ENCODE results near the gene P3H2. TPM values are rescaled to one million over a fixed set of nuclear protein-coding genes. Genes with fewer than 3 reads are reported as not detected.

The P3H2 gene
- total RNA-seq, 1 experiment from 2014 or later, result 0.76 TPM

GRCh38 chr3:189941679-189942078 is 179.0 kb downstream of the P3H2 start (continued):
- TF ChIP-seq, protein P1, sequence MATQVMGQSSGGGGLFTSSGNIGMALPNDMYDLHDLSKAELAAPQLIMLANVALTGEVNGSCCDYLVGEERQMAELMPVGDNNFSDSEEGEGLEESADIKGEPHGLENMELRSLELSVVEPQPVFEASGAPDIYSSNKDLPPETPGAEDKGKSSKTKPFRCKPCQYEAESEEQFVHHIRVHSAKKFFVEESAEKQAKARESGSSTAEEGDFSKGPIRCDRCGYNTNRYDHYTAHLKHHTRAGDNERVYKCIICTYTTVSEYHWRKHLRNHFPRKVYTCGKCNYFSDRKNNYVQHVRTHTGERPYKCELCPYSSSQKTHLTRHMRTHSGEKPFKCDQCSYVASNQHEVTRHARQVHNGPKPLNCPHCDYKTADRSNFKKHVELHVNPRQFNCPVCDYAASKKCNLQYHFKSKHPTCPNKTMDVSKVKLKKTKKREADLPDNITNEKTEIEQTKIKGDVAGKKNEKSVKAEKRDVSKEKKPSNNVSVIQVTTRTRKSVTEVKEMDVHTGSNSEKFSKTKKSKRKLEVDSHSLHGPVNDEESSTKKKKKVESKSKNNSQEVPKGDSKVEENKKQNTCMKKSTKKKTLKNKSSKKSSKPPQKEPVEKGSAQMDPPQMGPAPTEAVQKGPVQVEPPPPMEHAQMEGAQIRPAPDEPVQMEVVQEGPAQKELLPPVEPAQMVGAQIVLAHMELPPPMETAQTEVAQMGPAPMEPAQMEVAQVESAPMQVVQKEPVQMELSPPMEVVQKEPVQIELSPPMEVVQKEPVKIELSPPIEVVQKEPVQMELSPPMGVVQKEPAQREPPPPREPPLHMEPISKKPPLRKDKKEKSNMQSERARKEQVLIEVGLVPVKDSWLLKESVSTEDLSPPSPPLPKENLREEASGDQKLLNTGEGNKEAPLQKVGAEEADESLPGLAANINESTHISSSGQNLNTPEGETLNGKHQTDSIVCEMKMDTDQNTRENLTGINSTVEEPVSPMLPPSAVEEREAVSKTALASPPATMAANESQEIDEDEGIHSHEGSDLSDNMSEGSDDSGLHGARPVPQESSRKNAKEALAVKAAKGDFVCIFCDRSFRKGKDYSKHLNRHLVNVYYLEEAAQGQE (IDR thresholded peaks at IDR 0.05; ENCODE audit: low read depth), result no peak

- Histone ChIP-seq H3K27me3 (ENCODE audit: insufficient read depth, low read length) (no peaks in the 10 kb centered on the region; the same call in 1 of the 2 replicates), H3K36me3 (ENCODE audit: control insufficient read depth in 1 of 2, insufficient read depth in 2 of 2, low read length in 2 of 2) (no peaks in the 10 kb centered on the region), H3K4me1 (ENCODE audit: control insufficient read depth in 1 of 2, insufficient read depth in 2 of 2, low read length in 2 of 2) (peaks cover 26 to 57% of the 10 kb centered on the region in 2 experiments), H3K27ac (ENCODE audit: low read depth, low read length) (no peak overlapping the region), H2AFZ (ENCODE audit: low read depth, low read length, poor library complexity, severe bottlenecking) (peak overlapping the region; percentile 76), H3K4me3 (replicated peaks in 1 of 2; ENCODE audit: low read depth in 1 of 2, low read length in 2 of 2) (no peak overlapping the region), H3K4me2 (ENCODE audit: low read length) (peak overlapping the region; percentile 26), H3K9me3 (ENCODE audit: control insufficient read depth in 1 of 2, insufficient read depth in 1 of 2, low read depth in 1 of 2, low read length in 2 of 2) (no peaks in the 10 kb centered on the region), H4K20me1 (ENCODE audit: insufficient read depth) (no peaks in the 10 kb centered on the region), H3K9me2 (ENCODE audit: insufficient read depth) (no peaks in the 10 kb centered on the region), H3K79me2 (ENCODE audit: insufficient read depth, low read length) (no peaks in the 10 kb centered on the region), H3K9ac (ENCODE audit: low read length) (no peak overlapping the region)
- ChIA-PET RAD21 (ENCODE audit: low non-redundant PET in 1 of 2, low total read pairs in 2 of 2, uncharacterized antibody in 2 of 2, unreplicated experiment in 2 of 2) (no interaction called here), POLR2A (no interaction called here), CTCF (interaction anchor here (0.7 kb wide), 1 partner anchor 290 kb away, joined by 3 read pairs; no protein-coding TSS in a partner anchor)
- no TSS peak for BruUV-seq (replicated peaks)
- ATAC-seq (no peak), DNase-seq (ENCODE audit: low read depth, low spot score) (no peak)
- TF ChIP-seq ZFX (IDR thresholded peaks at IDR 0.05) (0 out of 2 replicates have a peak, but pooled peaks have one; percentile 9), EZH2phosphoT487 (IDR thresholded peaks at IDR 0.05; ENCODE audit: borderline replicate concordance) (no peak), ZBTB33 (IDR thresholded peaks at IDR 0.05; ENCODE audit: extremely low read depth, insufficient replicate concordance, low read length) (no peak)
- intact Hi-C loops (cut with micrococcal nuclease), result no loop called here
These were observed 179.6 kb downstream of the P3H2 start for GRCh38 chr3:189941125-189941524.

Measured in HCT116 (cell line).